GM19043 (cell line): ENCODE results near the gene SLCO3A1.

Experiments used
- ATAC-seq: cut with Tn5 transposase; IDR thresholded peaks from one replicate; pipeline ENCODE4 v1.9.1; 2021; ENCODE audit warnings: low read depth; ENCODE audit not compliant: unreplicated experiment

The SLCO3A1 gene

DNA sequence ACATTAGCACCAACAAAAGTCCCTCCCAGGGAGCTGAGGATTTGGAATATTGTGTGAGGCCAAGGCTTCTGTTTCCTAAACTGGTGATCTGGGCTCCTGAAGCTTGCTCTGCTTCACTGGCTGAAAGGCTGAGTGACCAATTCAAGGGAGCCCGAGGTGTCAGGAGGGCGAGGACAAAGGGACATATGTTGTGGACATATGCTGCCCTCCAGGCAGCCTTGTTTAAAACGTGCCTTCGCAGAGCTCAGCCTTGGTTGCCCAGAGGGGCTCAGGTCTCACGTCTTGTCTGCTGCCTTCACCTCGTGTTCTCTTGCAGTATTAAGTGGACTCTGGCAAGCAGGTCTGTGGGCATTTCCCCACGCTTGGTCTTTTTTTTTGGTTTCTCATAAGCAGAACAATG, 7.0 kb downstream of the SLCO3A1 start:
- ATAC-seq = no peak

- no peak for ATAC-seq
Measured at GRCh38 chr15:91861223-91861622, 7.7 kb downstream of the SLCO3A1 start.

DNA sequence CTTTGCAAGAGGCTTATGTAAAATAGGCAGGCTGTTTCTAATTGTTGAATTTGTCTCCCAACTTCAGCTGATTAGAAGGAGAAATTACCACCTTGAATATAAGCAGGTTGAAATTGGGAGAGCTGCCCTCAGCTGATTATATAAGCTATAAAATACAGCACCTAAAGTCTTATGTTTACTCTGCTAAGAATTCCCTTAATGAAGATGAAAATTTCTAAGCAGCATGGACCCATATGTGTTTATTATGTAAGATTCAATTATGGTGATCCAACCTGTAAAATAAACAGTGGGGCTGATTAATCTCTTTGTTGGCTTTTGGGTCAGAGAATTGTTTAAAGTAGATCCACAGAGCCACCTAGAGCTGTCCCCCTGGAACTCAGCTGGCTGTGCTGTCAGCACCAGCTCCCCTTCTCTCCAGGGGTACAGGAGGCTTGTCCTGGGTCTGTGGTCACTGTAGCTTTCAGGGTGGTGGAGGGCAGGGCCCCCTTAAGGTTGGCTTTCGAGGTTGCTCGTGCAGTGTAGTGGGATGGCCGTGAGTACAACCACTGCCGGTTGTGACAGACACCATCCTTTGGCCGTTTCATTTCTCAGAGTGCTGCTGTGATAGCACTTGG, 9.5 kb downstream of the SLCO3A1 start:
- no peak for ATAC-seq

DNA sequence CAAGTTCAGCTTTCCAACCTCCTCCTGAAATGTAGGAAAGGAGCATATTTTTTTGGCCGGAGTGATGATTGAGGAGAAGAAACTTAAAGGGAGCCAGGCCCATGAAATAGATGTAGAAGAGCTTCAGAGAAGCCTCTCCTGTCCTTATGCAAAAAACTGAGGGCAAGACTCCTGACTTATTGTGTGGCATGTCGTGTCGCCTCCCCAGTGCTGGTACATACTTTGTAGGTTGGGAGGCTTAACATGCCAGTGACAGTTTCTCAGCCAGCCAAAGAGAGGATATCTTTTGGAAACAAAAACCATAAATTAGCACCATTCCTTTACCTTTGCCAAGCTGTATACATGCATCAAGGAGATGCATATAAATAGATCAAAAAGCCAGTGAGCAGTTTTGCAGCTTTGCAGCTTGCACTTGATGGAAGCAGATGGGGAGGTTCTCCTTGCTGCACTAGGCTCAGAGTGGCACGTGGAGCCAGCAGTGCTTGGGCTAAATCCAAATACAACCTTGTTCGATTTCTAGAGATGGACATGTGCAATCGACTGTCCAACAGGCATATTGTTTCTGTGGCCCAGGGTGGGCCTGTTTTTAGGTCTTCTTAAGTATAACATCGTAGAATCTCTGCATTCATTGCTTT, 10.2 kb downstream of the SLCO3A1 start:
- ATAC-seq = no peak

DNA sequence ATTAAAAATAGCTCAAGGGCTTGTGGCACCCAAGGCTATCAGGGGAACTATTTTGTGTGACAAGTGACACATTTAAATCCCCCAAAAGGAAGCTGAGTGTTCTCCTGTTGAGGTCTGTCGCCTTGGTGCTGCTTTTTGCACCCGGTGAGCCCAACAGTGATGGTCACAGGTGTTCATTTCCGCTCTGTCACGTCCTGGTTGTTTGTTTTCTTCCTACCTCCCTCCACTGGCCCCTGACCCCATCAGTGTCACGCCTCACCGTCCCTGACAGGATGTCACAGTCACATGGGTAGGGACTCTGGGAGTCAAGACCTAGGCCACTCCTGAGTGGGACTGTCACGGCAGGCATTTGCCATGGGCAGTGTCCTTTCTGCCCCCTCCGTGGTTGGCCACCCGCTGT, 11.2 kb downstream of the SLCO3A1 start:
- peak; percentile 69 for ATAC-seq

GRCh38 chr15:91865486-91865885, 12.0 kb downstream of the SLCO3A1 start:
- no peak for ATAC-seq

GRCh38 chr15:91865950-91866349, 12.4 kb downstream of the SLCO3A1 start:
- ATAC-seq = no peak

DNA sequence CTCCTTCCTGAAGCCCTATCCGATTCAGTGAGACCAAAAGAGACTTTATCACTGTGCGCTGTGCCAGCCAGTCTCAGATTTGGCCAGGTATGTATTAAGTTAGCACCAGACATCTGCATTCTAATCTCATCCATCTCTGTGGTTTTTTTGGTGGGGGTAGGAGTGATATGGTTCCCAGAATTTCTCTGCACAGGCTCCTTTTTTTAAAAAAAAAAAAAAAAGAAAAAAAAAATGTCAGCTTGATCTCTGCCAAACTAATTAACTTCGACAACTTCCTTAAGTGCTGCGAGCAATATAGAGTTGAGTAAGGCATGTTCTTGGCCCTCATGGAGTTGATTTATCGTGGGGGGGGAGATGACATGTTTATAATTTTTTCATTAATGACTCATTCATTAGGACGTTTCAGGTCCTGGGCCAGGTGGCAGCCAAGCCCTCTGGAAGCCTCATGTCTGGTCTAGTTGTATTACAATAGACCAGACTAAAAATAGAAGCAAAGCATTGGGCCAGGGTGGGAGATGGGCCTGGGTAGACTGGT, 12.9 kb downstream of the SLCO3A1 start:
- no peak for ATAC-seq

DNA sequence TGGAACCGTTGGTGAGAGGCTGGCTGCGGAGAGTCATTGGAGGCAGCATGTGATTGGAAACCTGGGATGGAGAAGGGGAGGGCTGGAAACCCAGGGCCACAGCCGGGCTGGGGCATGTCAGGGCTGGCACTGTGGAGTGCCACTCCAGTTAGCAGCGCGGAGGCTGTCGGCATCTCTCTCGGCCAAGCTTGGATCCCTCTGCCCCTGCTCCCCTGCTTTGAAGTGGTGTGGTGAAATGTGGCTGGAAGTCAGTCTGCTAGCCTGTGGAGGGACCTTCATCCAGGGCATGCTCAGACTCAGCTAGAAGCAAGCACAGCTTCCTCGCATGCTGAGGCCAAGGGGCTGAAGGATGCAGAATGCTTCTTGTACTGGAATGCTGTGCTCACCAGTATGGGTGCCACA, 13.5 kb downstream of the SLCO3A1 start:
- ATAC-seq = no peak

- no peak for ATAC-seq
Measured at GRCh38 chr15:91867581-91868026, 14.1 kb downstream of the SLCO3A1 start.

DNA sequence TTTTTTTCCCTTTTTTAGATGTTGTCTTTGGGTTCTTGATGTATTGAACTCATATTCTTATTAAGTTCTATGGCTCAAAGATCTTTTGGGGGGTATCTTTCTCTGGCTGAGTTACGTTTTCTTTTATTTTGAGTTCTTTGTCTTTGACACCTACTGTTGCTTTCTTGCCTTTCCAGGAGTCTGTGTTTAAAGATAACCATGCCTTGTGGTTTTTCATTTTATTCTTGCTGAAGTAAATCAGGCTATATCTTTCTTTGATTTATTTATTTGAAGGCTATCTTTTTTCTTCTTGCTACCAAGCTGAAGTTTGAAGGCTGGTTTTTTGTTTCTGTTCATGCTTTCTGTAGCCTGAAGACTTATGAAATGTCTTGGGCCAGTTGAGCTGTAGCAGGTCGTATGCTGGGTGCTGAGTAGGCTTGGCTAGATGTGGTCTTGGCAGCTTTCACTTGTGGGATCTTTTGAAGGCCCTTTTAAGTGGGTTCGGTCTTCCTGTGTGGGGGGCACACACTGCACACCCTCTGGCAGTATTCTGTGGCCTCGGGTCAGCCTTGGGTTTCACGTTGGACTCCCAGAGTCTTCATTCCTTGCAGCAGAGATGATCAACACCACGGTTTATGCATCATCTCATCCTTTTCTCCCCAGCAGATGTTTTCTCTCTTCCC, 17.5 kb downstream of the SLCO3A1 start:
- no peak for ATAC-seq

DNA sequence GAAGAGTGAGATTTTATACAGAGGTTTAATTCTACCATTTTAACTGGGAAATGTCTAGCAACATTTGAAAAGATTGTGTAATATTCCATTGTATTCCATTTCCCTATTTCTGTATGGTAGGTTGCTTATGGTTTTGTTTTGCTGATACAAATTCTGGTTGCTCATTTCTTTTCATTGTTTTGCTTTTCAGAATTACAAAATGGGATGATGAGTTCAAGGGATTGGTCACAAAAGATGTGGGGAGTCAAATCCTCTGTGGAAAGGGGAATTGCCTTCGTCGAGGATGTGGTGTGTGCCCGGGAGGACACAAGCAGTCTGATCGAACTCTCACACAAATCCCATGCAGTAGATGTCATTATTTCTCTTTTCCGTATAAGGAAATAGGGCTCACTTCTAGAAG, 18.3 kb downstream of the SLCO3A1 start:
- no peak for ATAC-seq

- no peak for ATAC-seq
Measured at GRCh38 chr15:91872356-91873137, 19.0 kb downstream of the SLCO3A1 start.

GRCh38 chr15:91873138-91873536, 19.6 kb downstream of the SLCO3A1 start:
- ATAC-seq = no peak

DNA sequence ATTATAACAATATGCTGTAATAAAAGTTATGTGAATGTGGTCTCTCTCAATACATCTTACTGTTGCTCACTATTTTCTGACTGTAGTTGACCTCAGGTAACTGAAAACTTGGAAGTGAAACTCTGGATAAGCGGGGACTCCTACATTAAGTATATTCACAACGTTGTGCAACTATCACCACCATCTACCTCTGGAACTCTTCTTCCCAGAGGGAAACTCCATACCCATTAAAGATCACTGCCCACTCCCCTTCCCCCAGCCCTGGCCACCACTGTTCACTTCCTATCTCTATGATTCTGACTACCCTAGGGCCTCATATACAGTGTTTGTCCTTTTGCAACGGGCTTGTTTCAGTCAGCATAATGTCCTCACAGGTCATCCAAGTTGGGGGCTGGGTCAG, 20.7 kb downstream of the SLCO3A1 start:
- no peak for ATAC-seq

GRCh38 chr15:91874992-91875660, 21.6 kb downstream of the SLCO3A1 start:
- ATAC-seq = no peak

GRCh38 chr15:91876187-91876586, 22.7 kb downstream of the SLCO3A1 start:
- no peak for ATAC-seq

GRCh38 chr15:91878319-91878870, 24.9 kb downstream of the SLCO3A1 start:
- no peak for ATAC-seq

- no peak for ATAC-seq
Measured at GRCh38 chr15:91879158-91879557, 25.6 kb downstream of the SLCO3A1 start.

GRCh38 chr15:91880373-91880772, 26.9 kb downstream of the SLCO3A1 start:
- ATAC-seq = no peak
